ENCODE results near the gene TNPO1. TPM values are rescaled to one million over a fixed set of nuclear protein-coding genes. Genes with fewer than 3 reads are reported as not detected.

Gene TNPO1
- total and polyA plus RNA-seq, 10 of the 15 experiments (the other 5 are each of a cell fraction or from before 2014, with no cell fraction given) = 18.1 to 123 (median 79.2) TPM

- TF ChIP-seq CUX1 (IDR thresholded peaks at IDR 0.05; ENCODE audit: insufficient replicate concordance, low read depth, low read length) = no peak
- TF ChIP-seq BRCA1 (IDR thresholded peaks at IDR 0.05; ENCODE audit: low read depth, low read length) = no peak
- no peak for TF ChIP-seq ZBTB40 (IDR thresholded peaks at IDR 0.05; ENCODE audit: borderline replicate concordance)
- TF ChIP-seq ZZZ3 (IDR thresholded peaks at IDR 0.05; ENCODE audit: control insufficient read depth, insufficient read length, low read depth) = no peak
- TF ChIP-seq GABPA (IDR thresholded peaks at IDR 0.05; ENCODE audit: low read depth) = no peak
- TF ChIP-seq PAX5 (IDR thresholded peaks at IDR 0.05; ENCODE audit: borderline replicate concordance, low read depth, low read length) = no peak
- TF ChIP-seq TBL1XR1 (IDR thresholded peaks at IDR 0.05; ENCODE audit: low read depth, low read length) = no peak
- no peak for TF ChIP-seq FOXM1 (IDR thresholded peaks at IDR 0.05; ENCODE audit: low read depth, low read length)
- TF ChIP-seq POLR2A (IDR thresholded peaks at IDR 0.05; ENCODE audit: low read depth, low read length) = no peak
- no peak for TF ChIP-seq ELK1 (IDR thresholded peaks at IDR 0.05; ENCODE audit: low read depth, low read length)
Observed at GRCh38 chr5:72845889-72846288, 29.4 kb downstream of the TNPO1 start (continued).

All from GM12878 (cell line).